HEK293 (cell line): Measurements from ENCODE around the gene ANO6.

Experiments used
- CTCF ChIA-PET: fragments of 350-600 bp; formaldehyde crosslinking; extraction: SDS; loops from one replicate; lab custom pipeline; 2021; ENCODE audit warnings: antibody characterized with exemption; lab: Yijun Ruan, JAX
- POLR2A ChIA-PET: fragments of 300-600 bp; formaldehyde crosslinking; extraction: SDS; loops from one replicate; lab custom pipeline; 2020; ENCODE audit warnings: antibody characterized with exemption, inconsistent platforms; lab: Yijun Ruan, JAX
- H3K27ac ChIP-seq: fragments of 200-500 bp; sonication (Bioruptor generic); 2 replicates; pipeline ENCODE4 v1.5.1; 2014; ENCODE audit warnings: low read depth, low read length, control low read depth, inconsistent platforms; ENCODE audit errors: extremely low read depth
- H3K36me3 ChIP-seq, 2 experiments: fragments of 200-500 bp in 1 of 2; sonication (Bioruptor generic) in 1 of 2; 1 replicate in 1 of 2; 2 replicates in 1 of 2; pipeline ENCODE4 v1.5.1; 2014 to 2017; ENCODE audit warnings: inconsistent platforms in 2 of 2, low read length in 2 of 2; ENCODE audit not compliant: control insufficient read depth in 2 of 2, insufficient read depth in 1 of 2
- H3K4me1 ChIP-seq: fragments of 200-500 bp; sonication (Bioruptor generic); 2 replicates; pipeline ENCODE4 v1.5.1; 2014; ENCODE audit warnings: mild to moderate bottlenecking, low read length, inconsistent platforms; ENCODE audit not compliant: control insufficient read depth, insufficient read depth
- H3K4me3 ChIP-seq: 2 replicates; pipeline ENCODE4 v1.5.1; 2011; ENCODE audit warnings: low read depth, mild to moderate bottlenecking, control low read depth, low read length, moderate library complexity
- H3K9me3 ChIP-seq: fragments of 200-500 bp; sonication (Bioruptor generic); 2 replicates; pipeline ENCODE4 v1.5.1; 2014; ENCODE audit warnings: low read depth, low read length, inconsistent platforms; ENCODE audit not compliant: control insufficient read depth, insufficient read depth
- GFI1B ChIP-seq: fragments of 450-650 bp; formaldehyde crosslinking; IDR thresholded peaks from 2 replicates; pipeline ENCODE4 v1.5.1; 2016; ENCODE audit warnings: missing biosample characterization, missing genetic modification characterization
- SCRT1 ChIP-seq: fragments of 450-650 bp; formaldehyde crosslinking; IDR thresholded peaks from 2 replicates; pipeline ENCODE4 v1.5.1; 2016; ENCODE audit warnings: missing biosample characterization, missing genetic modification characterization, borderline replicate concordance
- SCRT2 ChIP-seq: fragments of 450-650 bp; formaldehyde crosslinking; IDR thresholded peaks from 2 replicates; pipeline ENCODE4 v1.5.1; 2016; ENCODE audit warnings: missing biosample characterization, missing genetic modification characterization
- ZBTB7A ChIP-seq: fragments of 450-650 bp; formaldehyde crosslinking; IDR thresholded peaks from 2 replicates; pipeline ENCODE4 v1.5.1; 2016; ENCODE audit warnings: low read depth, missing biosample characterization, missing genetic modification characterization
- ZFP41 ChIP-seq: fragments of 450-650 bp; formaldehyde crosslinking; IDR thresholded peaks from 2 replicates; pipeline ENCODE4 v1.5.1; 2016; ENCODE audit warnings: missing biosample characterization, missing genetic modification characterization, borderline replicate concordance
- ZNF155 ChIP-seq: fragments of 450-650 bp; formaldehyde crosslinking; IDR thresholded peaks from 2 replicates; pipeline ENCODE4 v1.5.1; 2016; ENCODE audit warnings: missing biosample characterization, missing genetic modification characterization
- ZNF221 ChIP-seq: fragments of 450-650 bp; formaldehyde crosslinking; IDR thresholded peaks from 2 replicates; pipeline ENCODE4 v1.5.1; 2017; ENCODE audit warnings: missing biosample characterization, missing genetic modification characterization, borderline replicate concordance
- ZNF350 ChIP-seq: fragments of 450-650 bp; formaldehyde crosslinking; IDR thresholded peaks from 2 replicates; pipeline ENCODE4 v1.5.0; 2017; ENCODE audit warnings: missing biosample characterization, mild to moderate bottlenecking, missing genetic modification characterization
- ZNF366 ChIP-seq: fragments of 450-650 bp; formaldehyde crosslinking; conservative IDR thresholded peaks from 2 replicates; pipeline ENCODE4 v1.5.1; 2016; ENCODE audit warnings: missing biosample characterization, missing genetic modification characterization
- ZNF529 ChIP-seq: fragments of 450-650 bp; formaldehyde crosslinking; IDR thresholded peaks from 2 replicates; pipeline ENCODE4 v1.5.1; 2017; ENCODE audit warnings: missing genetic modification characterization, missing biosample characterization; ENCODE audit not compliant: insufficient replicate concordance
- ZNF629 ChIP-seq: fragments of 450-650 bp; formaldehyde crosslinking; IDR thresholded peaks from 2 replicates; pipeline ENCODE4 v1.5.1; 2017; ENCODE audit warnings: missing biosample characterization, missing genetic modification characterization
- ZSCAN16 ChIP-seq: fragments of 450-650 bp; formaldehyde crosslinking; IDR thresholded peaks from 2 replicates; pipeline ENCODE4 v1.5.1; 2016; ENCODE audit warnings: missing biosample characterization, missing genetic modification characterization
- TF ChIP-seq, protein P1 (sequence below): fragments of 450-650 bp; formaldehyde crosslinking; conservative IDR thresholded peaks from 2 replicates; pipeline ENCODE4 v1.5.1; 2016; ENCODE audit warnings: low read depth, missing biosample characterization, missing genetic modification characterization
- TF ChIP-seq, protein P2 (sequence below): fragments of 450-650 bp; formaldehyde crosslinking; IDR thresholded peaks from 2 replicates; pipeline ENCODE4 v1.5.1; 2016; ENCODE audit warnings: missing biosample characterization, missing genetic modification characterization
- TF ChIP-seq, protein P3 (sequence below): fragments of 450-650 bp; formaldehyde crosslinking; IDR thresholded peaks from 2 replicates; pipeline ENCODE4 v1.5.1; 2016; ENCODE audit warnings: missing biosample characterization, missing genetic modification characterization
- TF ChIP-seq, protein P4 (sequence below): fragments of 450-650 bp; formaldehyde crosslinking; IDR thresholded peaks from 2 replicates; pipeline ENCODE4 v1.5.1; 2016; ENCODE audit warnings: missing biosample characterization, missing genetic modification characterization
- TF ChIP-seq, protein P5 (sequence below): fragments of 450-650 bp; formaldehyde crosslinking; IDR thresholded peaks from 2 replicates; pipeline ENCODE4 v1.5.1; 2016; ENCODE audit warnings: missing biosample characterization, missing genetic modification characterization
- TF ChIP-seq, protein P6 (sequence below): fragments of 450-650 bp; IDR thresholded peaks from 2 replicates; pipeline ENCODE4 v1.5.1; 2018; ENCODE audit warnings: missing biosample characterization, missing genetic modification characterization

Gene ANO6

DNA sequence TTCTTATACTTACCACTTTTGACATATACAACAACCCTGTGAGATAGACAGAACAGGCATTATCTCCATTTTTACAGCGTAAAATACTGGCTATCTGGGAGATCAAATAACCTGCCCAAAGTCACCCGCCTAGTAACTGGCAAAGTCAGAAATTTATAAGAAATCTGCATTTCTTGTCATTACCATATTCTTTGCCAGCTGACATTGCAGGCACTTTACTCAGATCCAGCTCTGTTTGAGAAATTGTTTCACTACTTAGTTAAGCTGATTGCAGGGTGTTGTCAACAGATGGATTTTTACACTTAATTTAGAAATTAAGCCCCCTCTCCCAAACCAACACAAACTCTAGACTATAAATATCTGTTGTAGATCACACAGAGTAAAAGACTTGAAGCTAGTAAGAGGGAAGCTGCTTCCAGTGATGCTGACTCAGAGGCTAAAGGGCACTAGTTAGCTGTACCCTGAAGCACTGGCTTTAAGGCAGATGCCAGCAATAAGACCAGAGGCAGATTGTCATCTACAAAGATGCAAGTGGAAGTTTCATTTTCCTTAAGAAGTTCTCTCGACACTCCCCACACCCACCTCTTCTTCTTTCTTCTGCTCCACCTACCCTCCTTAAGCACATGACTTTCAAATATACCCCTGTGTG lies 153.1 kb downstream of the ANO6 start:
- ChIA-PET POLR2A (no interaction called here), CTCF (interaction anchor here (0.5 kb wide), 1 partner anchor 1583 kb away, joined by 5 read pairs; no protein-coding TSS in a partner anchor)
- no peaks in the 10 kb centered on the region for H3K4me1 ChIP-seq
- TF ChIP-seq ZFP41 (tag by site-specific recombination), result no peak
- TF ChIP-seq GFI1B, result no peak
- TF ChIP-seq, protein P1, sequence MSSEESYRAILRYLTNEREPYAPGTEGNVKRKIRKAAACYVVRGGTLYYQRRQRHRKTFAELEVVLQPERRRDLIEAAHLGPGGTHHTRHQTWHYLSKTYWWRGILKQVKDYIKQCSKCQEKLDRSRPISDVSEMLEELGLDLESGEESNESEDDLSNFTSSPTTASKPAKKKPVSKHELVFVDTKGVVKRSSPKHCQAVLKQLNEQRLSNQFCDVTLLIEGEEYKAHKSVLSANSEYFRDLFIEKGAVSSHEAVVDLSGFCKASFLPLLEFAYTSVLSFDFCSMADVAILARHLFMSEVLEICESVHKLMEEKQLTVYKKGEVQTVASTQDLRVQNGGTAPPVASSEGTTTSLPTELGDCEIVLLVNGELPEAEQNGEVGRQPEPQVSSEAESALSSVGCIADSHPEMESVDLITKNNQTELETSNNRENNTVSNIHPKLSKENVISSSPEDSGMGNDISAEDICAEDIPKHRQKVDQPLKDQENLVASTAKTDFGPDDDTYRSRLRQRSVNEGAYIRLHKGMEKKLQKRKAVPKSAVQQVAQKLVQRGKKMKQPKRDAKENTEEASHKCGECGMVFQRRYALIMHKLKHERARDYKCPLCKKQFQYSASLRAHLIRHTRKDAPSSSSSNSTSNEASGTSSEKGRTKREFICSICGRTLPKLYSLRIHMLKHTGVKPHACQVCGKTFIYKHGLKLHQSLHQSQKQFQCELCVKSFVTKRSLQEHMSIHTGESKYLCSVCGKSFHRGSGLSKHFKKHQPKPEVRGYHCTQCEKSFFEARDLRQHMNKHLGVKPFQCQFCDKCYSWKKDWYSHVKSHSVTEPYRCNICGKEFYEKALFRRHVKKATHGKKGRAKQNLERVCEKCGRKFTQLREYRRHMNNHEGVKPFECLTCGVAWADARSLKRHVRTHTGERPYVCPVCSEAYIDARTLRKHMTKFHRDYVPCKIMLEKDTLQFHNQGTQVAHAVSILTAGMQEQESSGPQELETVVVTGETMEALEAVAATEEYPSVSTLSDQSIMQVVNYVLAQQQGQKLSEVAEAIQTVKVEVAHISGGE (tag by site-specific recombination), result no peak
- no peaks in the 10 kb centered on the region for H3K9me3 ChIP-seq
- H3K36me3 ChIP-seq, result peaks cover 0 to 22% of the 10 kb centered on the region in 2 experiments; a peak in 2 of 3 replicates
- H3K4me3 ChIP-seq, result no peak overlapping the region
- H3K27ac ChIP-seq, result no peak overlapping the region

DNA sequence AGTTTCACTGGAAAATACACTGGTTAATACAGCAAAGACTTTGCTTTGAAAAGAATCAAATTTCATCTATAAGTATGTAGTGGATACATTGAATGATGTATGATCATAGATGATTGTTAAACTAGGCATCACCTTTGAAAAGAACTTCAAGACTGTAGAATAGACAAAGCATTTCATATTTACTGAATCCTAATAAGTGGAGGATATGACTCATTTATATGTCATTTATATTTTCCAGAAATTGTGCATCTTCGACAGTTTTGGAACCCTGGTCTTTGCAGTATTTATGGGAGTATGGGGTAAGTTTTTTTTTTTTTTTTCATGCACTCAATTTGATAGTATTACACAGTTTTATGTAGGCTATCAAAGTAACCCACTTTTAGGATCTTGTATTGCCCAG lies 161.9 kb downstream of the ANO6 start:
- TF ChIP-seq ZNF366 (no peak), ZNF221 (tag by site-specific recombination) (no peak), ZBTB7A (tag by site-specific recombination) (no peak), SCRT2 (tag by site-specific recombination) (no peak)
- TF ChIP-seq, protein P2, sequence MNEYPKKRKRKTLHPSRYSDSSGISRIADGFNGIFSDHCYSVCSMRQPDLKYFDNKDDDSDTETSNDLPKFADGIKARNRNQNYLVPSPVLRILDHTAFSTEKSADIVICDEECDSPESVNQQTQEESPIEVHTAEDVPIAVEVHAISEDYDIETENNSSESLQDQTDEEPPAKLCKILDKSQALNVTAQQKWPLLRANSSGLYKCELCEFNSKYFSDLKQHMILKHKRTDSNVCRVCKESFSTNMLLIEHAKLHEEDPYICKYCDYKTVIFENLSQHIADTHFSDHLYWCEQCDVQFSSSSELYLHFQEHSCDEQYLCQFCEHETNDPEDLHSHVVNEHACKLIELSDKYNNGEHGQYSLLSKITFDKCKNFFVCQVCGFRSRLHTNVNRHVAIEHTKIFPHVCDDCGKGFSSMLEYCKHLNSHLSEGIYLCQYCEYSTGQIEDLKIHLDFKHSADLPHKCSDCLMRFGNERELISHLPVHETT (tag by site-specific recombination), result no peak
- no peaks in the 10 kb centered on the region for H3K4me1 ChIP-seq
- no peak overlapping the region for H3K27ac ChIP-seq
- POLR2A ChIA-PET, result no interaction called here
- no peak overlapping the region for H3K4me3 ChIP-seq
- CTCF ChIA-PET, result interaction anchor here (1.8 kb wide), 1 partner anchor 10 kb away, joined by 5 read pairs; no protein-coding TSS in a partner anchor
- peaks cover 0 to 10% of the 10 kb centered on the region in 2 experiments; a peak in 1 of 3 replicates for H3K36me3 ChIP-seq
- H3K9me3 ChIP-seq, result no peaks in the 10 kb centered on the region

DNA sequence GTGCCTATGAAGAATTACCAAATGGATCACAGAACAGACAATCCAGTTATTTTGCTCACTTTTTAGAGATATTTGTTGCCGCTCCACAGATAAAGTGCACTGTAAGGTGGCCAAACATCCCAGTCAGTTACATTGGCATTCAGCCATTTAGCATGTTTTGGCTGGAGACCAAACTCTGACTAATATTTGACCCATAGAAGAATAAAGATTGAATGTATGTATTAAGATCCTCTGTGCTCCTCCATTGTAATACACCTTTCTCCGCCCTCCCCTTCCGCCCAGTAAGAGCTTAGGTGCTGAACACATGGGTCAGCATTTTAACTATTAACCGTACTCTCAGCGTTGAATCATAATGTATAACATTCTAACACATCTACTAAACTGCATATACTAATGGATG lies 163.4 kb downstream of the ANO6 start:
- CTCF ChIA-PET, result no interaction called here
- Histone ChIP-seq H3K36me3 (peaks cover 0 to 19% of the 10 kb centered on the region in 2 experiments; a peak in 1 of 3 replicates), H3K27ac (no peak overlapping the region), H3K4me1 (no peaks in the 10 kb centered on the region), H3K9me3 (no peaks in the 10 kb centered on the region), H3K4me3 (no peak overlapping the region)
- POLR2A ChIA-PET, result interaction anchor here (1.2 kb wide), 1 partner anchor 9 kb away, joined by 3 read pairs; no protein-coding TSS in a partner anchor
- no peak for TF ChIP-seq ZNF155 (tag by site-specific recombination)
- TF ChIP-seq ZNF629 (tag by site-specific recombination), result no peak
- TF ChIP-seq ZSCAN16 (tag by site-specific recombination), result no peak
- TF ChIP-seq, protein P3, sequence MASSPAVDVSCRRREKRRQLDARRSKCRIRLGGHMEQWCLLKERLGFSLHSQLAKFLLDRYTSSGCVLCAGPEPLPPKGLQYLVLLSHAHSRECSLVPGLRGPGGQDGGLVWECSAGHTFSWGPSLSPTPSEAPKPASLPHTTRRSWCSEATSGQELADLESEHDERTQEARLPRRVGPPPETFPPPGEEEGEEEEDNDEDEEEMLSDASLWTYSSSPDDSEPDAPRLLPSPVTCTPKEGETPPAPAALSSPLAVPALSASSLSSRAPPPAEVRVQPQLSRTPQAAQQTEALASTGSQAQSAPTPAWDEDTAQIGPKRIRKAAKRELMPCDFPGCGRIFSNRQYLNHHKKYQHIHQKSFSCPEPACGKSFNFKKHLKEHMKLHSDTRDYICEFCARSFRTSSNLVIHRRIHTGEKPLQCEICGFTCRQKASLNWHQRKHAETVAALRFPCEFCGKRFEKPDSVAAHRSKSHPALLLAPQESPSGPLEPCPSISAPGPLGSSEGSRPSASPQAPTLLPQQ (tag by site-specific recombination), result no peak
- no peak for TF ChIP-seq SCRT1
- TF ChIP-seq ZFP41 (tag by site-specific recombination), result no peak
- TF ChIP-seq, protein P4, sequence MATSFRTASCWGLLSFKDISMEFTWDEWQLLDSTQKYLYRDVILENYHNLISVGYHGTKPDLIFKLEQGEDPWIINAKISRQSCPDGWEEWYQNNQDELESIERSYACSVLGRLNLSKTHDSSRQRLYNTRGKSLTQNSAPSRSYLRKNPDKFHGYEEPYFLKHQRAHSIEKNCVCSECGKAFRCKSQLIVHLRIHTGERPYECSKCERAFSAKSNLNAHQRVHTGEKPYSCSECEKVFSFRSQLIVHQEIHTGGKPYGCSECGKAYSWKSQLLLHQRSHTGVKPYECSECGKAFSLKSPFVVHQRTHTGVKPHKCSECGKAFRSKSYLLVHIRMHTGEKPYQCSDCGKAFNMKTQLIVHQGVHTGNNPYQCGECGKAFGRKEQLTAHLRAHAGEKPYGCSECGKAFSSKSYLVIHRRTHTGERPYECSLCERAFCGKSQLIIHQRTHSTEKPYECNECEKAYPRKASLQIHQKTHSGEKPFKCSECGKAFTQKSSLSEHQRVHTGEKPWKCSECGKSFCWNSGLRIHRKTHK (tag by site-specific recombination), result no peak
- no peak for TF ChIP-seq ZNF350 (tag by site-specific recombination)
- TF ChIP-seq ZNF529 (tag by site-specific recombination), result no peak
- TF ChIP-seq, protein P5, sequence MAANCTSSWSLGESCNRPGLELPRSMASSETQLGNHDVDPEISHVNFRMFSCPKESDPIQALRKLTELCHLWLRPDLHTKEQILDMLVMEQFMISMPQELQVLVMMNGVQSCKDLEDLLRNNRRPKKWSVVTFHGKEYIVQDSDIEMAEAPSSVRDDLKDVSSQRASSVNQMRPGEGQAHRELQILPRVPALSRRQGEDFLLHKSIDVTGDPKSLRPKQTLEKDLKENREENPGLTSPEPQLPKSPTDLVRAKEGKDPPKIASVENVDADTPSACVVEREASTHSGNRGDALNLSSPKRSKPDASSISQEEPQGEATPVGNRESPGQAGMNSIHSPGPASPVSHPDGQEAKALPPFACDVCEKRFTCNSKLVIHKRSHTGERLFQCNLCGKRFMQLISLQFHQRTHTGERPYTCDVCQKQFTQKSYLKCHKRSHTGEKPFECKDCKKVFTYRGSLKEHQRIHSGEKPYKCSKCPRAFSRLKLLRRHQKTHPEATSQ (tag by site-specific recombination), result no peak
- TF ChIP-seq, protein P6, sequence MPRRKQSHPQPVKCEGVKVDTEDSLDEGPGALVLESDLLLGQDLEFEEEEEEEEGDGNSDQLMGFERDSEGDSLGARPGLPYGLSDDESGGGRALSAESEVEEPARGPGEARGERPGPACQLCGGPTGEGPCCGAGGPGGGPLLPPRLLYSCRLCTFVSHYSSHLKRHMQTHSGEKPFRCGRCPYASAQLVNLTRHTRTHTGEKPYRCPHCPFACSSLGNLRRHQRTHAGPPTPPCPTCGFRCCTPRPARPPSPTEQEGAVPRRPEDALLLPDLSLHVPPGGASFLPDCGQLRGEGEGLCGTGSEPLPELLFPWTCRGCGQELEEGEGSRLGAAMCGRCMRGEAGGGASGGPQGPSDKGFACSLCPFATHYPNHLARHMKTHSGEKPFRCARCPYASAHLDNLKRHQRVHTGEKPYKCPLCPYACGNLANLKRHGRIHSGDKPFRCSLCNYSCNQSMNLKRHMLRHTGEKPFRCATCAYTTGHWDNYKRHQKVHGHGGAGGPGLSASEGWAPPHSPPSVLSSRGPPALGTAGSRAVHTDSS (tag by site-specific recombination), result no peak
